Mucosa of stomach (tissue), 1 donor: ENCODE results near the gene RAI1.

Experiments
- H3K27me3 ChIP-seq: one replicate; pipeline ENCODE4 v1.7.0; 2013; ENCODE audit warnings: mild to moderate bottlenecking, low read length; ENCODE audit not compliant: control insufficient read depth, insufficient read depth
- H3K36me3 ChIP-seq: one replicate; pipeline ENCODE4 v1.7.0; 2013; ENCODE audit warnings: low read length; ENCODE audit not compliant: control insufficient read depth, insufficient read depth
- H3K4me1 ChIP-seq: one replicate; pipeline ENCODE4 v1.7.0; 2013; ENCODE audit warnings: mild to moderate bottlenecking, low read length; ENCODE audit not compliant: control insufficient read depth, insufficient read depth
- H3K4me3 ChIP-seq: one replicate; pipeline ENCODE4 v1.7.0; 2013; ENCODE audit warnings: low read length
- H3K9ac ChIP-seq: one replicate; pipeline ENCODE4 v1.7.0; 2013; ENCODE audit warnings: mild to moderate bottlenecking, low read length, moderate library complexity
- H3K9me3 ChIP-seq: one replicate; pipeline ENCODE4 v1.7.0; 2013; ENCODE audit warnings: mild to moderate bottlenecking, low read length, moderate library complexity; ENCODE audit not compliant: control insufficient read depth
- donor health status: Pancreatic carcinoma.

RAI1 gene

DNA sequence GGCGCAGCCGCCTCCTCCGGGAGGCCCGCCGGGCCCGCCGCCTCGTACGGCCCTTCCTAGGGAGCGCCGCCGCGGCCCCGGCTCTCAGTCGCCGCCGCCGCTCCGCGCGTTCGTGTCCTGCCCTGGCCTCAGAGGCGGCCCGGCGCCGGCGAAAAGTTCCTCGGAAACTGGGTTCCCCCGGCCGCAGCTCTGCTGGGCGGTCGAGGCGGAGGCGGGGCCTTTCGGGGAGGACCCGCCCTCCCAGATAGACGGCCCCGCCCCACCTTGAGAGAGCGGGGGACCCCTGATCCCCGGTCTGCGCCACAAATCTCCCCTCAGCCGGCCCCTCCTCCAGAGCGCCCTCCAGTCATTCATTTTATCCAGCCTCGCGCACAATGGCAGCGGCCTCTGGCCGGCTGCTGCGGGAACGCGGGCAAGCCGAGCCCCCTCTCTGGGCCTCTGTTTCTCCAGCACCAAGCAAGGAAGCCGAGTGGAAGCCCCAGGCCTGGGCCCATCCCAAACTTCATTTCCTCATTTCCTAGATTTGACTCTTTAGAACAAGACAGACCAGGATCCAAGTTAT is 155.6 kb downstream of the RAI1 start, which contains the start of gene SREBF1:
SREBF1 (minus strand) TSS at position 169 of the 562 bp plus-strand sequence. CDS start 169 bp downstream, outside the sequence.
- Histone ChIP-seq H3K9me3 (no peaks in the 10 kb centered on the region), H3K9ac (peak within 1 kb of the TSS; percentile 92), H3K4me3 (peak within 1 kb of the TSS; percentile 39), H3K27me3 (no peaks in the 10 kb centered on the region), H3K36me3 (no peaks in the 10 kb centered on the region), H3K4me1 (peaks cover 58% of the 10 kb centered on the region)

DNA sequence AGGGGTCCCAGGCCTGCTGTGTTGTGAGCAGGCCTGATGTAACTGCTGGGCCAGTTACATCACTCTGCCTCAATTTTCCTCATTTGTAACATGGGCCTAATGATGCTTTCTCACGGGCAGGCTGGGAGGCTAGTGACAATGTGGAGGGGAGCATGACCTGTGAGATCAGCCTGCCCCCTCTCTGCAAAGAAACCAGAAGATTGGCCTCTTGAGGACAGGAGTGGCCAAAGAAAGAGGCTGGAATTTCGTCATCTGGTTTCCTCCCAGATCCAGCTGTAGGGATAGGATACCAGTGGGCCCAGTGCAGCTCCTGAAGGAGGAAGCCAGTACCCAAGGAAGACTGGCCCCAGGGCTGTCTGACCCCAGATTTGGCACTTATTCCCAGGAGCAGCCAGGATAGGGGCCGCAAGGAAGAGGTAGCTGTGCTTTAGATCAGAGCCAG is 156.1 kb downstream of the RAI1 start:
- Histone ChIP-seq H3K27me3 (no peaks in the 10 kb centered on the region), H3K9ac (peak overlapping the region; percentile 92), H3K4me3 (peak overlapping the region; percentile 39), H3K36me3 (no peaks in the 10 kb centered on the region), H3K9me3 (no peaks in the 10 kb centered on the region), H3K4me1 (peaks cover 61% of the 10 kb centered on the region)

DNA sequence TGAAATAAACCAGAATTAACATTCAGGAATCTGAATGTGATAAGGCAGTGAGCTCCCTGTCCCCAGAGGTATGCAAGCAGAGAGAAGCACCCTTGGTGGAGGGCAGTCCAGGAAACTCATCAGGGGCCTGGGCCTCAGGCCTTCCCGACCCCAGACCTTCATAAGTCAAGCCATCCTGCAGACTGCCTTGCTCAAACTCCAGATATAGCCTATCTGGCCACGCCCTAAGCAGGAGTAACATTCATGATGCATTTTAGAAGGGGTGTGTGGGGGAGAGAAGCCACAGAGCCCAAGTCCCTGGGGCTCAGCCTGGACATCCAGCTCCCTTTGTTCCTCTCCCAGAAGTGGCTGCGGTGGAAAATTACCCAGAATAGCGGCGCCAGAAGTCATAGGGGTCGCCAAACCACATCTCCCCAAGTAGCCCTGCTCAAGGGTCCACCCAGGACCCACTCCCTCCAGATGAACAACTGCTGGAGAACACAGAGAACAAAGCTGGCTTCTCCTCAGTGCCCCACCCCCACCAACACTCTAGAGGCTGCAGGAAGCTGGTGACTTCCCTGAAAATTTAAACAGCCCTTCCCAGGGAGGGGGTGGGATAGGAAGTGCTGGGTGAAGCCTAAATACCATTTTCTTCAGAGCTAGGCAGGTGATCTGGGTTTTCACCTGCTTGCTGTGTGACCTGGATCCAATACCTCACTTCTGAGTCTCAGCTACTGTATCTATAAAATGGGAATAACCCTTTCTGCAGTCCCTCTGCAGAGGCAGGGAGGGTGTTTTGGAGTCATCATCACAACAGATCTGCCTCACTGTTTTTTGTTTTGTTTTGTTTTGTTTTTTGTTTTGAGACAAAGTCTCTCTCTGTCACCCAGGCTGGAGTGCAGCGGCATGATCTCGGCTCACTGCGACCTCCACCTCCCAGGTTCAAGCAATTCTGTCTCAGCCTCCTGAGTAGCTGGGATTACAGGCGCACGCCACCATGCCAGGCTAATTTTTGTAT is 157.0 kb downstream of the RAI1 start:
- no peaks in the 10 kb centered on the region for H3K27me3 ChIP-seq
- H3K4me3 ChIP-seq: no peak overlapping the region
- H3K4me1 ChIP-seq: peaks cover 63% of the 10 kb centered on the region
- peak overlapping the region; percentile 92 for H3K9ac ChIP-seq
- H3K36me3 ChIP-seq: no peaks in the 10 kb centered on the region
- H3K9me3 ChIP-seq: no peaks in the 10 kb centered on the region

DNA sequence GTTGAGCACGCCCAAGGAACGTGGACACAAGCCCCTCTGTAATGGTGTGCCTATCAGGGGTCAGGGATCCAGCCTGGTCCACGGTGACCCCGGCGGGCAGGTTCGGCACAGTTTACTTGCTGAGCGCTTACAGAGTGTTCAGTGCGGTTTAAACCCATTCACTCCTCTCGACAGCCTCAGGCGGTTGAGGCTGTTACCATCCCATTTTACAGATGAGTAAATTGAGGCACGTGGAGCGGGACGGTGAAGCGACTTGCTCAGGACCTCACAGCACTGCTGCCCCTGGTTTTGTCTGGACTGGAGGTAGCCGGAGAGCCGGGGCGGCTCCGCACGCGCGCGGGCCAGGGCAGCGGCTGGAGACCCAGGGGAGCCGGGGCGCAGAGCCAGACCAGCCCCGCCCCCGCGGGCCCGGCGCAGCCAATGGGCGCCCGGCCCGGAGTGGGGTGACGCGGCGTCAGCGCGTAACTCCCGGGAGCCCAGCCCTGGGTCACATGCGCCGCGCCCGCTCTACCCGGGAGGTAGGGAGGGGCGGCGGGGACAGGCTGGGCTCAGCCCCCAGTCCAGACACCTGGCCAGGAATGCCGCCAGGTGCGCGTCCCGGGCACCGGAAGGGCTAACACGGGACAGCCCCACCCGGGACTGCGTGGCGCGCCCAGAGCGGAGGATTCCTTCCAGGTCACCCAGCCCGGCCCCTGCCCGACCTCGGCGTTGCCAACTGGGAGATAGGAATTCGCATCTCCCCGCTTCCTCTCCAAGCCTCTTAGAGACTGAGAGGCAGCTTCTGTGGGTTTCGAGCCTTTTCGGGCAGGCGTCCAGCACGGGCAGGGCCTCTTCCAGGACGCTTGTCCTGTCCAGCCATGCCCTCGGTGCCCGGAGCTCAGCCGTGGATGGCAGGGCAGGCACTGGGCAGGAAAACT is 158.8 kb downstream of the RAI1 start:
- no peaks in the 10 kb centered on the region for H3K36me3 ChIP-seq
- H3K4me3 ChIP-seq: peak overlapping the region; percentile 20
- H3K9ac ChIP-seq: peak overlapping the region; percentile 70
- no peaks in the 10 kb centered on the region for H3K27me3 ChIP-seq
- peaks cover 59% of the 10 kb centered on the region for H3K4me1 ChIP-seq
- no peaks in the 10 kb centered on the region for H3K9me3 ChIP-seq

DNA sequence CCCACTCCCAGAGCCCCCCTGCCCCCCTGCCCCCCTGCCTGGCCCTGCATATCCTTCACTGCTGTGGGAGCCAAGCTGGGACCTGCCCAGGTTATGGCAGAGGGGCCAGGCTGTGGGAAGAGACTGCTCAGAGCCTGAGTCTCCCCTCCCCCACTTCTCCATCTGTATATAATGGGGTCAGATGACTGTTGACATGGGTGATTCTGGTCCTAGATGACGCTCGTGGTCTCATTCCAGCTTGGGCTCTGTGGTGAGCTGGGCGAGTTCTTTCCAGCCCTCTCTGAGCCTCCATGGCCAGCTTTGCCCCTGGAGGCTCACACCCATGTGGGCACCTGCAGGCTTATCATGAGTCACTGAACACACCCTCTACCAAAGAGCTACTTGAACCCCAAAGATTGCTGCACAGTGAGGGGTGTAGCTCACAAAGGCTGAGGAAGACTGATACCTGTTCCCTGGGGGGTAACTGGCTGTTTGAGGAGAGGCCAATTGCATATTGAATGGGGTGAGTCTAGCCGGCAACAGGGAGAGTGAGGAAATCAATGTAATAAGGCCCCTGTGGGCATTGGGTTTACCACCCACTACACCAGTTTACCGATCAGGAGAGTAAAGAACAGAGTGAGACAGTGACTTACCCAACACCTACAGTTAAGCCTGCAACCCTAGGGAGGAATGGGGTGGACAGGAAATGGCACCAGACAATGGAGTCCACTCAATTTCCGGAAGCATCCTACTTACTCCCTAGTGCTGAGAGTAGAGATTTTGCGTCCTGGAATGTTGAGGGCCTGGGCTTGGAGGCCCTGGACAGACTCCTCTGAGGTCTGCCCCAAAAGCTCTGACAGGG is 159.7 kb downstream of the RAI1 start:
- Histone ChIP-seq H3K36me3 (no peaks in the 10 kb centered on the region), H3K4me1 (peaks cover 50% of the 10 kb centered on the region), H3K27me3 (no peaks in the 10 kb centered on the region), H3K9me3 (no peaks in the 10 kb centered on the region), H3K4me3 (no peak overlapping the region), H3K9ac (peak overlapping the region; percentile 70)

DNA sequence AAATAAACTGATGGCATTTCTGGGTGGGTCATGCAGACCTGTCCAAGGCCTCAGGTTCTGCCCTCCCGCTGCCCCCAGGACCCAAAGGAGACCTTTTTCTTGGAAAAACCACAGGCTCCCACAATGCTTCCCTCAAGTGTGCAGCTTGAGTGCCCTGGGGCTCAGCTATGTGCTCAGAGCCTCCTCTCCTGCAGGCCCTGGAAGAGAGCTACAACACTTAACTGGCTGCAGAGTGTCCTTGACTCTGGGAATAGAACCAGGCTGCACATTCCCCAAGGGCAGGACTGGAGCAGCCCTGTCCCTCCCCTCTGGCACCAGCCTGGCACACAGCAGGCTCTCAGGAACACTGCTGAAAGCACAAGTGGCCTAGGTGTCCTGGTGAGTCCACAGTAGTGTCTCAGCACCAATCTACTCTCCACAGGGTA is 160.4 kb downstream of the RAI1 start:
- Histone ChIP-seq H3K9me3 (no peaks in the 10 kb centered on the region), H3K4me3 (no peak overlapping the region), H3K4me1 (peaks cover 50% of the 10 kb centered on the region), H3K27me3 (no peaks in the 10 kb centered on the region), H3K36me3 (no peaks in the 10 kb centered on the region), H3K9ac (no peak overlapping the region)

DNA sequence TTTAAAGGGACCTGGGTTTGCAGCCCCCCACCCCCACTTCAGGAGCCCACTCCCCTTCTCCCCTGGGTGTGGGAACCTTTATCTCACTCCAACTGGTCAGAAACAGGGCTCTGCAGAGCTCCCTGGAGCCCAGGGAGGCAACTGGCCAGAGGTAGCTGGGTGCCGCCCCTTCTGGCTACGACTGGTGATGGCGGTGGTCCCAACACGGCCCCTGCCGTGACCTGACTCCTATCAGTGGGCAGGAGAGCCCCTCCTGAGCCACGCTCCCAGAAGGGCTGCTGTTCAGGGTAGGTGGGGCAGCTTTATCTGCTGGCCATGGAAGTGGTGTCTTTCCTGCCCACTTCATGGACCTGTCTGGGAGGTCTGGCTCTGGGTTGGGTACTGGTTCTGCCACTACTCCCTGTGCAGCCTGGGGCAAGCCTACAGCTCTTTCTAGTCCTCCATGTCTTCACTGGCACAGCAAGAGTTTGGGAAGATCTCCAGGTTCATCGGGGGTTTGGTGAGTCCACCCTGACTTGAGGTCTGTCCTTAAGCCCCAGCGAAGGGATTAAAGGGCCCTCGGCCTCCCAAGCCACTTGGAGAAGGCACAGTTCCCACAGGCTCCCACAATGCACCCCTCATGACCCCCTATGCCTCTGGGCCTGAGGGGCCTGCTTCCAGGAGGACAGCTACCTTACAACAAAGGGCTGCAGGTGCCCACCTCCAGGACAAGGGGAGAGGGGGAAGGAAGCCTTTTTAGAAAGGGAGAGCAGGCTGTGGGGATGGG is 161.0 kb downstream of the RAI1 start:
- no peak overlapping the region for H3K4me3 ChIP-seq
- peaks cover 49% of the 10 kb centered on the region for H3K4me1 ChIP-seq
- H3K27me3 ChIP-seq: no peaks in the 10 kb centered on the region
- H3K9ac ChIP-seq: no peak overlapping the region
- H3K36me3 ChIP-seq: no peaks in the 10 kb centered on the region
- no peaks in the 10 kb centered on the region for H3K9me3 ChIP-seq

DNA sequence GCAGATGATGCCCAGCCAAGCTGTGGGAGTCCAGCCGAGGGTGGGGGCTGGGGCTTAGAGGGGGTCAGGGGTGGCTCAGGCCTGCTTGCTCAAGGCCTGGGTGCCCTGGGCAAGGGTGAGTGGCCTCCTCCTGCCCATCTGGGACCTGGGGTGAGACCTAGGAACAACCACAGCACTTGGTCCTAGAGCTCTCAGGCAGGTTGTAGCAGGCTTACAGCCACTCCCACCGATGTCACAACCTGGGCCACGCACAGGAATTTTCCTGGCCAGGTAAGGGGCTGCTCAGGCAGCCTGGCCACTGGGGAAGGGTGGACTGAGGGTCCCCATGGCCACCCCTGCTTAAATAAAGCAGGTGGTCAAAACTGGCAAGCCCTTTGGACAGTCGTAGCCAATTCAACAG is 161.8 kb downstream of the RAI1 start:
- Histone ChIP-seq H3K9ac (no peak overlapping the region), H3K36me3 (no peaks in the 10 kb centered on the region), H3K4me1 (peaks cover 43% of the 10 kb centered on the region), H3K9me3 (no peaks in the 10 kb centered on the region), H3K4me3 (no peak overlapping the region), H3K27me3 (no peaks in the 10 kb centered on the region)

DNA sequence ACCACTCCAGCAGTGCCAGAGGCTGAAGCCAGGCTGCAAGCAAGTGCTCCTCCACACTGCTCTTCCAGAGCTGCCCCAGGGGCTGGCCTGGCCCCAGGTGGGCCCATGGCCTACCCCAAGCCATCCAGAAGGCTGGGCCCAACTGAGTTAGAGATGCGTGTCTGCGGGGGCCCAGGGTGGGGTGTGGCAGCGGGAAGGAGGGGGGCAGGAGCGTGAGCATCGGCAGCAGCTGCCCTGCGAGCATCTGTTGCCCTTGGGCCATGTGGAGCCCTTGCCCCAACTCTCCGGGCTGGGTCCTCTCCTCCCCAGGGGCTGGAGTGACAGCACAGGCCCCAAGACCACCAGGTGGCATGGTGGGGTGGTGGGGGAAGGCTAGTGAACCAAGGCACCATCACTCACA is 162.8 kb downstream of the RAI1 start:
- no peaks in the 10 kb centered on the region for H3K36me3 ChIP-seq
- H3K9me3 ChIP-seq: no peaks in the 10 kb centered on the region
- H3K4me1 ChIP-seq: peaks cover 44% of the 10 kb centered on the region
- no peaks in the 10 kb centered on the region for H3K27me3 ChIP-seq
- no peak overlapping the region for H3K4me3 ChIP-seq
- no peak overlapping the region for H3K9ac ChIP-seq

DNA sequence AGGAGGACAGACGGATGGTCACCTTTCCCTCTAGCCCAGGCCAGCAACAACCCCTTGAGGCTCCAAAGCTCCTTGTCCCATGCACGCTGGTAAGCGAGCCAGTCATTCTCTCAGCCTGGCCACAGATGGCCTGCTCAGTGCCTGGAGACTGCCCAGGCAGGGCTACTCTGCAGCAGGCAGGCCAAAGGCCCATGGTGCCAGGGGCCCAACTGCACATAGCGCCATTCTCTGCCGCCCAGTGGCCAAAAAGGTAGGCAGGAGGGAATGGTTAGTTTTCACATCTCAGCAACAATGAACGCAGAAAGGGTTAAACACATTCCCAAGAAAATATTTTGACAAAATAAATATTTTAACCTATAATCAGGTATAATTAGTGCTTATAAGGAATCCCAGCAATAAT is 163.2 kb downstream of the RAI1 start:
- Histone ChIP-seq H3K27me3 (no peaks in the 10 kb centered on the region), H3K4me3 (no peak overlapping the region), H3K9me3 (no peaks in the 10 kb centered on the region), H3K36me3 (no peaks in the 10 kb centered on the region), H3K4me1 (peaks cover 44% of the 10 kb centered on the region), H3K9ac (no peak overlapping the region)
